ENCODE results near the gene GNPDA1. TPM values are rescaled to one million over a fixed set of nuclear protein-coding genes. Genes with fewer than 3 reads are reported as not detected.

The GNPDA1 gene
- total RNA-seq, 1 experiment from 2014 or later, result 99.9 TPM

DNA sequence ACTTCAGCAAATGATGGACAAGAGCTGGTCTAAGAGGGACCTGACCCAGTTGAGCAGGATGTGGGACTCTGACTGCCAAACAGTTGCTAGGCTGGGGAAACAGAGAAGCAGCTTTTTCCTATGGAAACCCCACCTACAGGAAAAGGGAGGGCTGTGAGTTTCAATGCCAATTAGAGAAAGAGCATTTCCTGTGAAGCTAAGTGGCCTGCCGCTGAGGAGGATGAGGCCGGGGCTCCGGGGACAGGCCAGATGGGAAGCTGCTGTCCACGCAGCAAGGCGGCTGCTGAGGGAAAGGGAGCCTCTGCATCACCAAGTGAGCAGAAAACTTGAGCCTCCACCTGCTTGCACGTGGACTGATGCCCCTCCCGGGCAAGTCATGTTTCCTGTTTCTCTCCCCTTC, 54.7 kb downstream of the GNPDA1 start, which contains the start of gene PCDH12:
TSS of gene PCDH12 (minus strand) at position 90 of the 400 bp plus-strand sequence. CDS start 351 bp downstream, outside the sequence.
- CTCF ChIA-PET, result interaction anchor here (0.5 to 1.4 kb wide), 4 partner anchors 11 to 69 kb away, joined by 3 to 9 read pairs (median 4); partner anchors contain the start of gene RNF14
- Histone ChIP-seq H3K27ac (ENCODE audit: low read length) (no peak within 1 kb of the TSS), H3K4me1 (ENCODE audit: control insufficient read depth, insufficient read depth, low read length) (no peaks in the 10 kb centered on the region), H3K9me3 (ENCODE audit: control insufficient read depth, insufficient read depth, low read depth, low read length) (no peaks in the 10 kb centered on the region), H3K36me3 (ENCODE audit: control insufficient read depth, insufficient read depth, low read length) (no peaks in the 10 kb centered on the region), H3K4me3 (ENCODE audit: low read depth in 2 of 2, low read length in 2 of 2) (no peak within 1 kb of the TSS), H3K27me3 (ENCODE audit: control insufficient read depth, insufficient read depth, low read length) (no peaks in the 10 kb centered on the region; the same call in 1 of the 2 replicates)
- TF ChIP-seq, protein P1, sequence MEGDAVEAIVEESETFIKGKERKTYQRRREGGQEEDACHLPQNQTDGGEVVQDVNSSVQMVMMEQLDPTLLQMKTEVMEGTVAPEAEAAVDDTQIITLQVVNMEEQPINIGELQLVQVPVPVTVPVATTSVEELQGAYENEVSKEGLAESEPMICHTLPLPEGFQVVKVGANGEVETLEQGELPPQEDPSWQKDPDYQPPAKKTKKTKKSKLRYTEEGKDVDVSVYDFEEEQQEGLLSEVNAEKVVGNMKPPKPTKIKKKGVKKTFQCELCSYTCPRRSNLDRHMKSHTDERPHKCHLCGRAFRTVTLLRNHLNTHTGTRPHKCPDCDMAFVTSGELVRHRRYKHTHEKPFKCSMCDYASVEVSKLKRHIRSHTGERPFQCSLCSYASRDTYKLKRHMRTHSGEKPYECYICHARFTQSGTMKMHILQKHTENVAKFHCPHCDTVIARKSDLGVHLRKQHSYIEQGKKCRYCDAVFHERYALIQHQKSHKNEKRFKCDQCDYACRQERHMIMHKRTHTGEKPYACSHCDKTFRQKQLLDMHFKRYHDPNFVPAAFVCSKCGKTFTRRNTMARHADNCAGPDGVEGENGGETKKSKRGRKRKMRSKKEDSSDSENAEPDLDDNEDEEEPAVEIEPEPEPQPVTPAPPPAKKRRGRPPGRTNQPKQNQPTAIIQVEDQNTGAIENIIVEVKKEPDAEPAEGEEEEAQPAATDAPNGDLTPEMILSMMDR (IDR thresholded peaks at IDR 0.05), result no peak
- no peak for TF ChIP-seq TCF7L2 (IDR thresholded peaks at IDR 0.05; ENCODE audit: low read depth, low read length)
- TF ChIP-seq, protein P2, sequence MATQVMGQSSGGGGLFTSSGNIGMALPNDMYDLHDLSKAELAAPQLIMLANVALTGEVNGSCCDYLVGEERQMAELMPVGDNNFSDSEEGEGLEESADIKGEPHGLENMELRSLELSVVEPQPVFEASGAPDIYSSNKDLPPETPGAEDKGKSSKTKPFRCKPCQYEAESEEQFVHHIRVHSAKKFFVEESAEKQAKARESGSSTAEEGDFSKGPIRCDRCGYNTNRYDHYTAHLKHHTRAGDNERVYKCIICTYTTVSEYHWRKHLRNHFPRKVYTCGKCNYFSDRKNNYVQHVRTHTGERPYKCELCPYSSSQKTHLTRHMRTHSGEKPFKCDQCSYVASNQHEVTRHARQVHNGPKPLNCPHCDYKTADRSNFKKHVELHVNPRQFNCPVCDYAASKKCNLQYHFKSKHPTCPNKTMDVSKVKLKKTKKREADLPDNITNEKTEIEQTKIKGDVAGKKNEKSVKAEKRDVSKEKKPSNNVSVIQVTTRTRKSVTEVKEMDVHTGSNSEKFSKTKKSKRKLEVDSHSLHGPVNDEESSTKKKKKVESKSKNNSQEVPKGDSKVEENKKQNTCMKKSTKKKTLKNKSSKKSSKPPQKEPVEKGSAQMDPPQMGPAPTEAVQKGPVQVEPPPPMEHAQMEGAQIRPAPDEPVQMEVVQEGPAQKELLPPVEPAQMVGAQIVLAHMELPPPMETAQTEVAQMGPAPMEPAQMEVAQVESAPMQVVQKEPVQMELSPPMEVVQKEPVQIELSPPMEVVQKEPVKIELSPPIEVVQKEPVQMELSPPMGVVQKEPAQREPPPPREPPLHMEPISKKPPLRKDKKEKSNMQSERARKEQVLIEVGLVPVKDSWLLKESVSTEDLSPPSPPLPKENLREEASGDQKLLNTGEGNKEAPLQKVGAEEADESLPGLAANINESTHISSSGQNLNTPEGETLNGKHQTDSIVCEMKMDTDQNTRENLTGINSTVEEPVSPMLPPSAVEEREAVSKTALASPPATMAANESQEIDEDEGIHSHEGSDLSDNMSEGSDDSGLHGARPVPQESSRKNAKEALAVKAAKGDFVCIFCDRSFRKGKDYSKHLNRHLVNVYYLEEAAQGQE (IDR thresholded peaks at IDR 0.05; ENCODE audit: insufficient read depth in 1 of 2, low read depth in 2 of 2, low read length in 1 of 2), result no peak
- TF ChIP-seq SIN3A (IDR thresholded peaks at IDR 0.05; ENCODE audit: borderline replicate concordance, insufficient read depth, low read depth, low read length), result no peak
- TF ChIP-seq POLR2AphosphoS5 (IDR thresholded peaks at IDR 0.05; ENCODE audit: low read depth, low read length), result no peak
- ATAC-seq, result no peak
- no peak for DNase-seq (ENCODE audit: low read depth, low spot score)
- POLR2A ChIA-PET, result no interaction called here
- intact Hi-C loops (cut with micrococcal nuclease; ENCODE audit: unreplicated experiment), result no loop called here
- BruUV-seq (replicated peaks), result no TSS peak
- in situ Hi-C loops (cut with HindIII; ENCODE audit: low pct_unique_long_range_greater_than_20kb, low sequenced_read_pairs), result no loop called here

DNA sequence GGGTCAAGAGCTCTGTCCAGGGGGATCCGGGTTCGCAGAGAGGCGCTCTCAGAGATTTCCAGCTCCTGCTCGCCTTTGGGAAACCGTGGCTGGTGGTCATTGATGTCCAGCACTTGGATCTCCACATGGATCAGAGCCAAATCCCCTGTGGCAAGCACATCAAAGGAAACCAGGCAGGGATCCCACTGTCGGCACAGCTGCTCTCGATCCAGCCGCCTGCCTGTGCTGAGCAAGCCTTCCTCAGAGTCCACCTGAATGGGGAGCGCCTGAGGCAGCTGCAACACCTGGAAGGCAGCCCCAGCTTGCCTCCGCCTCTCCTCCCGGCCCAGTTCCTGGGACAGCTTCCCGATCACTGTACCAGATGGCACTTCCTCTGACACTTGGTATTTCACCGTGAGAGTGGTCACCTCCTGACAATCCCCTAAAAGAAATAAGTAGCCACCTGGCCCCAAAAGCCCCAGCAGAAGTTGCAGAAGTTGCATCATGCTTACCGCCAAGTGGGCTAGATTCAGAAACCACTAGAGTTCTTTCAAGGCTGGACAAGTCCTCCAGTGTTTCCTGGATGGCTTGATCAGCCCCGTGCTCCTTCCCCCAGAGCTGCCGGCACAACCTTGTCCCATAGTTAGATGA, 55.3 kb downstream of the GNPDA1 start:
- no TSS peak for BruUV-seq (replicated peaks)
- H3K27ac ChIP-seq (ENCODE audit: low read length), result no peak overlapping the region
- ATAC-seq (no peak), DNase-seq (ENCODE audit: low read depth, low spot score) (no peak)
- POLR2A ChIA-PET, result no interaction called here
- no peak overlapping the region for H3K4me3 ChIP-seq (ENCODE audit: low read depth in 2 of 2, low read length in 2 of 2)
- CTCF ChIA-PET, result interaction anchor here (1.0 to 1.4 kb wide), 3 partner anchors 12 to 68 kb away, joined by 3 to 4 read pairs (median 4); partner anchors contain the start of gene RNF14
- in situ Hi-C loops (cut with HindIII; ENCODE audit: low pct_unique_long_range_greater_than_20kb, low sequenced_read_pairs), result no loop called here
- H3K36me3 ChIP-seq (ENCODE audit: control insufficient read depth, insufficient read depth, low read length), result no peaks in the 10 kb centered on the region
- H3K4me1 ChIP-seq (ENCODE audit: control insufficient read depth, insufficient read depth, low read length), result no peaks in the 10 kb centered on the region
- H3K9me3 ChIP-seq (ENCODE audit: control insufficient read depth, insufficient read depth, low read depth, low read length), result no peaks in the 10 kb centered on the region
- no peaks in the 10 kb centered on the region; the same call in 1 of the 2 replicates for H3K27me3 ChIP-seq (ENCODE audit: control insufficient read depth, insufficient read depth, low read length)
- intact Hi-C loops (cut with micrococcal nuclease; ENCODE audit: unreplicated experiment), result no loop called here
- TF ChIP-seq, protein P2 (IDR thresholded peaks at IDR 0.05; ENCODE audit: insufficient read depth in 1 of 2, low read depth in 2 of 2, low read length in 1 of 2), result no peak
- TF ChIP-seq SIN3A (IDR thresholded peaks at IDR 0.05; ENCODE audit: borderline replicate concordance, insufficient read depth, low read depth, low read length) (no peak), POLR2AphosphoS5 (IDR thresholded peaks at IDR 0.05; ENCODE audit: low read depth, low read length) (no peak), TCF7L2 (IDR thresholded peaks at IDR 0.05; ENCODE audit: low read depth, low read length) (no peak)
- TF ChIP-seq, protein P1 (IDR thresholded peaks at IDR 0.05), result no peak

All from Panc1 (cell line).